Astrocyte of the spinal cord (primary cell): Measurements from ENCODE around the gene CHN2.

Experiments
- DNase-seq: peaks from one replicate; pipeline ENCODE4 v3.0.0; 2011; ENCODE audit warnings: low read depth, low spot score
- H3K4me3 ChIP-seq: 2 replicates; pipeline ENCODE4 v1.5.1; 2011; ENCODE audit warnings: low read depth, mild to moderate bottlenecking, low read length, moderate library complexity
- CTCF ChIP-seq: IDR thresholded peaks from 2 replicates; pipeline ENCODE4 v1.5.1; 2012; ENCODE audit warnings: low read depth, mild to moderate bottlenecking, low read length, inconsistent platforms
- in situ Hi-C: cut with HindIII; loops from 2 replicates; pipeline ENCODE4 v1.10.0; 2017; ENCODE audit warnings: low sequenced_read_pairs

CHN2 gene

GRCh38 chr7:29468196-29468595 is 273.6 kb downstream of the CHN2 start:
- in situ Hi-C loops = no loop called here
- no peak for TF ChIP-seq CTCF
- DNase-seq = no peak

GRCh38 chr7:29469281-29469680 is 274.7 kb downstream of the CHN2 start:
- in situ Hi-C loops = no loop called here
- DNase-seq = no peak

More at GRCh38 chr7:29468196-29468595, 273.6 kb downstream of the CHN2 start:
- H3K4me3 ChIP-seq = no peak overlapping the region

GRCh38 chr7:29469976-29470557 is 275.5 kb downstream of the CHN2 start:
- no peak for TF ChIP-seq CTCF
- in situ Hi-C loops = no loop called here
- no peak overlapping the region for H3K4me3 ChIP-seq
- no peak for DNase-seq

More at GRCh38 chr7:29469281-29469680, 274.7 kb downstream of the CHN2 start:
- no peak overlapping the region for H3K4me3 ChIP-seq
- TF ChIP-seq CTCF = no peak

- no peak overlapping the region for H3K4me3 ChIP-seq
- in situ Hi-C loops = no loop called here
- no peak for DNase-seq
- TF ChIP-seq CTCF = no peak
These were observed 277.0 kb downstream of the CHN2 start for GRCh38 chr7:29471444-29472138.

- no peak overlapping the region for H3K4me3 ChIP-seq
- TF ChIP-seq CTCF = no peak
- in situ Hi-C loops = no loop called here
- DNase-seq = no peak
These were observed 282.3 kb downstream of the CHN2 start for GRCh38 chr7:29476916-29477315.

- no peak overlapping the region for H3K4me3 ChIP-seq
- TF ChIP-seq CTCF = no peak
- no peak for DNase-seq
- in situ Hi-C loops = no loop called here
These were observed 283.7 kb downstream of the CHN2 start for GRCh38 chr7:29478226-29478625.
